ENCODE measurements around the gene STK24. TPM values are rescaled to one million over a fixed set of nuclear protein-coding genes. Genes with fewer than 3 reads are reported as not detected.
A peak's percentile ranks its signal among the peaks of the same experiment; 100 is the strongest.

The STK24 gene
- total RNA-seq, 1 donor from 2014 or later = 94.6 TPM

- DNase-seq (no peak), ATAC-seq (no peak)
- H3K4me1 ChIP-seq = no peaks in the 10 kb centered on the region
- H3K27ac ChIP-seq = no peak overlapping the region
- intact Hi-C loops (cut with DNase I) = no loop called here
- no peaks in the 10 kb centered on the region for H3K27me3 ChIP-seq
- no peak for TF ChIP-seq CTCF (IDR thresholded peaks at IDR 0.05)
- H3K36me3 ChIP-seq = no peaks in the 10 kb centered on the region
- H3K9me3 ChIP-seq = no peaks in the 10 kb centered on the region
- no peak overlapping the region for H3K4me3 ChIP-seq
Observed at GRCh38 chr13:98401934-98402333, 175.0 kb downstream of the STK24 start.

- H3K4me3 ChIP-seq = no peak overlapping the region
- no peaks in the 10 kb centered on the region for H3K27me3 ChIP-seq
- H3K4me1 ChIP-seq = no peaks in the 10 kb centered on the region
- peaks cover 14% of the 10 kb centered on the region for H3K36me3 ChIP-seq
- ATAC-seq (no peak), DNase-seq (no peak)
- intact Hi-C loops (cut with DNase I) = no loop called here
- no peak overlapping the region for H3K27ac ChIP-seq
- H3K9me3 ChIP-seq = no peaks in the 10 kb centered on the region
- no peak for TF ChIP-seq CTCF (IDR thresholded peaks at IDR 0.05)
Observed at GRCh38 chr13:98399756-98400155, 177.2 kb downstream of the STK24 start.

GRCh38 chr13:98398581-98398980 lies 178.3 kb downstream of the STK24 start:
- peaks cover 24% of the 10 kb centered on the region for H3K36me3 ChIP-seq
- intact Hi-C loops (cut with DNase I) = no loop called here
- H3K4me1 ChIP-seq = no peaks in the 10 kb centered on the region
- no peak overlapping the region for H3K4me3 ChIP-seq
- H3K27me3 ChIP-seq = no peaks in the 10 kb centered on the region
- DNase-seq (no peak), ATAC-seq (no peak)
- TF ChIP-seq CTCF (IDR thresholded peaks at IDR 0.05) = no peak
- H3K27ac ChIP-seq = no peak overlapping the region
- H3K9me3 ChIP-seq = no peaks in the 10 kb centered on the region

- H3K27me3 ChIP-seq = no peaks in the 10 kb centered on the region
- H3K4me3 ChIP-seq = no peak overlapping the region
- no peak for TF ChIP-seq CTCF (IDR thresholded peaks at IDR 0.05)
- intact Hi-C loops (cut with DNase I) = no loop called here
- H3K9me3 ChIP-seq = no peaks in the 10 kb centered on the region
- ATAC-seq = no peak
- H3K27ac ChIP-seq = no peak overlapping the region
- DNase-seq = no peak
- H3K4me1 ChIP-seq = no peaks in the 10 kb centered on the region
- peaks cover 24% of the 10 kb centered on the region for H3K36me3 ChIP-seq
Observed at GRCh38 chr13:98397861-98398260, 179.0 kb downstream of the STK24 start.

GRCh38 chr13:98397221-98397620 lies 179.7 kb downstream of the STK24 start:
- intact Hi-C loops (cut with DNase I) = no loop called here
- Histone ChIP-seq H3K4me3 (no peak overlapping the region), H3K9me3 (no peaks in the 10 kb centered on the region), H3K27ac (no peak overlapping the region), H3K4me1 (no peaks in the 10 kb centered on the region), H3K27me3 (no peaks in the 10 kb centered on the region), H3K36me3 (peaks cover 24% of the 10 kb centered on the region)
- peak; percentile 49 for ATAC-seq
- no peak for DNase-seq
- TF ChIP-seq CTCF (IDR thresholded peaks at IDR 0.05) = peak; percentile 20

- Histone ChIP-seq H3K4me3 (no peak overlapping the region), H3K9me3 (no peaks in the 10 kb centered on the region), H3K27me3 (no peaks in the 10 kb centered on the region), H3K4me1 (no peaks in the 10 kb centered on the region), H3K27ac (no peak overlapping the region), H3K36me3 (peaks cover 24% of the 10 kb centered on the region)
- DNase-seq (no peak), ATAC-seq (no peak)
- intact Hi-C loops (cut with DNase I) = no loop called here
- no peak for TF ChIP-seq CTCF (IDR thresholded peaks at IDR 0.05)
Observed at GRCh38 chr13:98396071-98396710, 180.7 kb downstream of the STK24 start.

All from upper lobe of right lung (tissue), 1 donor.